T47D (cell line): Measurements from ENCODE around the gene C1orf74.

Experiments
- DNase-seq, 2 experiments: peaks; one replicate each; pipeline versions ENCODE4 v3.0.0 to v3.0.0-alpha.2; 2011 to 2012; ENCODE audit warnings: low read depth in 1 of 2, low spot score in 1 of 2
- JUND ChIP-seq: IDR thresholded peaks from 2 replicates; pipeline ENCODE4 v1.6.1; 2012; ENCODE audit warnings: low read depth
- in situ Hi-C: cut with HindIII; loops from 2 replicates; pipeline ENCODE4 v1.10.0; 2016; ENCODE audit warnings: low sequenced_read_pairs, low pct_unique_long_range_greater_than_20kb

Gene C1orf74

DNA sequence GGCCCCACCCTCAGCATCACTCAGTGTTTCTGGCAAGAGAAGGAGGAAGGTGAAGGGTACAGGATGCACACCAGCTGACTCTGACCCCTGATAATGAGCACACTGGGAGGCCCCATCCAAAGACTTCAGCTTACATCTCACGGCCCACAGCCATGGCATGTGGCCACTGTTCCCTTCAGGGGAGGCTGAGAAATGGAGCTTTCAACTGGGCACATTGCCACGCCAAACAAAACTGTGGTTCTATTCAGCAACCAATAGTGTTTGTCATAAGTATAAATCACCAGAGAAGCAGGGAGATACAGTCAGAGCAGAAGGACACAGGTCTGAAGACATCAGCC is 41.2 kb downstream of the C1orf74 start:
- in situ Hi-C loops: no loop called here
- no peak for TF ChIP-seq JUND
- DNase-seq: peak in 1 of 2 experiments; percentile 23

GRCh38 chr1:209742409-209743144 is 41.8 kb downstream of the C1orf74 start:
- no peak for DNase-seq
- TF ChIP-seq JUND: no peak
- in situ Hi-C loops: no loop called here

DNA sequence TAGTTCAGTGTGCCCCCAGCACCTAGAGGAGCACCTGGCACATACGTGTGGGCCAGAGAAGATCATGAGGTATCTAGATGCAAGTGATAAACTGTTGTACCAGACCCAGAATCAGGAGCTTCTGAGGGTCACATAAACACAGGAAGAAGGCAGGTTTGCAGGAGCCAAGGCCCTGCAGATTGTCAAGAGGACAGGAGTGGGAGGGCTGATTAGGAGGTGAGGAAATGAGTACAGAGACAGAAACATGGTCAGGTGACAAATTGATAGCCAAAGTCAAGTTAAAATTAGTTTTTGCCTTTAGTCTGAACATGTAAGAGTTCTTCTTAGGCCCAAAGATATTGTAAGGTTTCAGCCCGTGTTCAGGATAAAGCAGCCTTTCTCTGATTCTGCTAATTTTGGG is 42.5 kb downstream of the C1orf74 start:
- no peak for DNase-seq
- in situ Hi-C loops: no loop called here
- no peak for TF ChIP-seq JUND

GRCh38 chr1:209741193-209741592 is 43.2 kb downstream of the C1orf74 start:
- no peak for DNase-seq
- no peak for TF ChIP-seq JUND
- in situ Hi-C loops: no loop called here

DNA sequence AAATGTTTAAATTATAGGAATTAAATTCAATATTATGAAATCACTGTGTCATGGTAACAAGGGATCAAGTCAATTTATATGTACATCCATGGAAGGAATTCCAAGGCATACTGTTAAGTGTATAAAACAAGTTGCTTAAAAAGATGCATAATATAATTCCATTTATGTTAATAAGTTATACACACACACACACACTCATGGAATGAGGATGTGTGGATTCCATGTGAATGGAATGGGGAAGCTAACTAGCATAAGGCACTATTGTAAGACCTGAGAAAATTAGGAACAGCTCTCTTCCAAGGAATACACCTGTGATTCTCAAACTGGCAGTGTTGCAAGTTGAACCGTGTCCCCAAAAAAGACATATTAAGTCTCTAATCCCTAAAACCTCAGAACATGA is 46.1 kb downstream of the C1orf74 start:
- no peak for TF ChIP-seq JUND
- in situ Hi-C loops: no loop called here
- DNase-seq: peak in 1 of 2 experiments; percentile 33

- no peak for TF ChIP-seq JUND
- in situ Hi-C loops: no loop called here
- no peak for DNase-seq
These were observed 47.2 kb downstream of the C1orf74 start for GRCh38 chr1:209737118-209737505.

- no peak for DNase-seq
- TF ChIP-seq JUND: no peak
- in situ Hi-C loops: no loop called here
These were observed 47.8 kb downstream of the C1orf74 start for GRCh38 chr1:209736490-209737117.

GRCh38 chr1:209733409-209734192 is 50.8 kb downstream of the C1orf74 start:
- in situ Hi-C loops: no loop called here
- DNase-seq: no peak
- no peak for TF ChIP-seq JUND

DNA sequence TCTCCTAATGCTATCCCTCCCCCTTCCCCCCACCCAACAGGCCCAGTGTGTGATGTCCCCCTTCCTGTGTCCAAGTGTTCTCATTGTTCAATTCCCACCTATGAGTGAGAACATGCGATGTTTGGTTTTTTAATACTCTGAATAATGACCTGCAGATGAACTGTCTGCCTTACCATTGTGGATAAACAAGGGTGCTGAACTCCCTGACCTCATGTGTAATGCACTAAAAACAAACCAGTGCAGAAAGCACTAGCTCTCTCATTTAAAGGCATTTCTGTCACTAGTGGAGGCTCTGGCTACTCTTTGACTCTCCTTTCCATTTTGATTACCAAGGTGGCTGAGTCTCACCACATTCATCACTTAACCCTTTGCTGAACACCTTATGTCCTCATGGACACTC is 51.6 kb downstream of the C1orf74 start:
- no peak for DNase-seq
- in situ Hi-C loops: no loop called here
- TF ChIP-seq JUND: no peak

GRCh38 chr1:209729436-209729835 is 54.9 kb downstream of the C1orf74 start:
- TF ChIP-seq JUND: no peak
- DNase-seq: no peak
- in situ Hi-C loops: no loop called here
